ENCODE measurements around the gene PWWP2B.
"Not testable (repeated sequence)": the region's sequence is repeated elsewhere in the genome, so short reads cannot be mapped to it uniquely, and the experiment has no call there.

The PWWP2B gene

DNA sequence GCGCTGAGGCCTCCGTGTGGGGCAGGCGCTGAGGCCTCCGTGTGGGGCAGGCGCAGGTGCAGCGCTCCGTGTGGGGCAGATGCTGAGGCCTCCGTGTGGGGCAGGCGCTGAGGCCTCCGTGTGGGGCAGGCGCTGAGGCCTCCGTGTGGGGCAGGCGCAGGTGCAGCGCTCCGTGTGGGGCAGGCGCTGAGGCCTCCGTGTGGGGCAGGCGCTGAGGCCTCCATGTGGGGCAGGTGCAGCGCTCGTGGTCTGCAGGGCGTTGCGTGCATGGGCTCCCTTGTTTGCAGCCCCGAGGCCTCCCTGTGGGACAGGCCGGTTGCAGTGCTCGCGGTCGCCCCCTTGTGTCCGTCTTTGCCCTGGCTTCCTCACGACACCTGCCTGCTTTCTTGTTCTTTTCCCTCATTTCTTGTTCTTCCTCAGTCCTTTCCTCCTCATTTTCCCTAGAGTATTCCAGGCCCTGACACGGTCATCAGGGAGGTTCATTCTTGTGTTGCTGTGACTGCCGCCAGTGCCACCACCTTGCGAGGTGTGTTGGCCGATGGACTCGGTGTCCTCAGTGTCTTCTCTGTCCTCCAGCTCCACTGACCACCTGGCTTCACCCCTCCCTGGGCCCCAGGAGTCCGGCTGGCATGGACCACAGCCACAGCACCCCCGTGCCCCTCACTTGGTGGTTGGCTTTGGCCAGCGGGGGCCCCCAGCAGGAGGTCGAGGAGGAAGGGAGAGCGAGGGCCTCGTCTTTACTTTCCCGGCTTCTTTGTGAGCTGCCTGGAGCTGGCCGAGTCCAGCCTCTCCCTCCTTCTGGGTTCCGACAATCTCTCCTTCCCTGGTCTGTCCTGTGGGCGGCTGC, 44.3 kb upstream of the PWWP2B start:
- H3K27ac ChIP-seq (ENCODE audit: low read depth, low read length, poor library complexity, severe bottlenecking); H2AFZ ChIP-seq (ENCODE audit: low read length); H4K20me1 ChIP-seq (ENCODE audit: insufficient read depth, low read length); H3F3A ChIP-seq (ENCODE audit: insufficient read depth, low read length); H3K4me2 ChIP-seq (ENCODE audit: low read length); H3K4me1 ChIP-seq (ENCODE audit: insufficient read depth, low read length, severe bottlenecking); H3K79me2 ChIP-seq (ENCODE audit: insufficient read depth, low read length); H3K9me2 ChIP-seq (ENCODE audit: low read depth, low read length); H3K4me3 ChIP-seq (ENCODE audit: low read depth, low read length, poor library complexity, severe bottlenecking); H3K9me3 ChIP-seq (ENCODE audit: low read length); H3K27me3 ChIP-seq (ENCODE audit: insufficient read depth, low read length); H3K36me3 ChIP-seq (ENCODE audit: insufficient read depth, low read length); H3K9ac ChIP-seq (ENCODE audit: low read length): not testable (repeated sequence)
- TF ChIP-seq, protein P1, sequence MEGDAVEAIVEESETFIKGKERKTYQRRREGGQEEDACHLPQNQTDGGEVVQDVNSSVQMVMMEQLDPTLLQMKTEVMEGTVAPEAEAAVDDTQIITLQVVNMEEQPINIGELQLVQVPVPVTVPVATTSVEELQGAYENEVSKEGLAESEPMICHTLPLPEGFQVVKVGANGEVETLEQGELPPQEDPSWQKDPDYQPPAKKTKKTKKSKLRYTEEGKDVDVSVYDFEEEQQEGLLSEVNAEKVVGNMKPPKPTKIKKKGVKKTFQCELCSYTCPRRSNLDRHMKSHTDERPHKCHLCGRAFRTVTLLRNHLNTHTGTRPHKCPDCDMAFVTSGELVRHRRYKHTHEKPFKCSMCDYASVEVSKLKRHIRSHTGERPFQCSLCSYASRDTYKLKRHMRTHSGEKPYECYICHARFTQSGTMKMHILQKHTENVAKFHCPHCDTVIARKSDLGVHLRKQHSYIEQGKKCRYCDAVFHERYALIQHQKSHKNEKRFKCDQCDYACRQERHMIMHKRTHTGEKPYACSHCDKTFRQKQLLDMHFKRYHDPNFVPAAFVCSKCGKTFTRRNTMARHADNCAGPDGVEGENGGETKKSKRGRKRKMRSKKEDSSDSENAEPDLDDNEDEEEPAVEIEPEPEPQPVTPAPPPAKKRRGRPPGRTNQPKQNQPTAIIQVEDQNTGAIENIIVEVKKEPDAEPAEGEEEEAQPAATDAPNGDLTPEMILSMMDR (IDR thresholded peaks at IDR 0.05; ENCODE audit: low read length) = peak; percentile 60

DNA sequence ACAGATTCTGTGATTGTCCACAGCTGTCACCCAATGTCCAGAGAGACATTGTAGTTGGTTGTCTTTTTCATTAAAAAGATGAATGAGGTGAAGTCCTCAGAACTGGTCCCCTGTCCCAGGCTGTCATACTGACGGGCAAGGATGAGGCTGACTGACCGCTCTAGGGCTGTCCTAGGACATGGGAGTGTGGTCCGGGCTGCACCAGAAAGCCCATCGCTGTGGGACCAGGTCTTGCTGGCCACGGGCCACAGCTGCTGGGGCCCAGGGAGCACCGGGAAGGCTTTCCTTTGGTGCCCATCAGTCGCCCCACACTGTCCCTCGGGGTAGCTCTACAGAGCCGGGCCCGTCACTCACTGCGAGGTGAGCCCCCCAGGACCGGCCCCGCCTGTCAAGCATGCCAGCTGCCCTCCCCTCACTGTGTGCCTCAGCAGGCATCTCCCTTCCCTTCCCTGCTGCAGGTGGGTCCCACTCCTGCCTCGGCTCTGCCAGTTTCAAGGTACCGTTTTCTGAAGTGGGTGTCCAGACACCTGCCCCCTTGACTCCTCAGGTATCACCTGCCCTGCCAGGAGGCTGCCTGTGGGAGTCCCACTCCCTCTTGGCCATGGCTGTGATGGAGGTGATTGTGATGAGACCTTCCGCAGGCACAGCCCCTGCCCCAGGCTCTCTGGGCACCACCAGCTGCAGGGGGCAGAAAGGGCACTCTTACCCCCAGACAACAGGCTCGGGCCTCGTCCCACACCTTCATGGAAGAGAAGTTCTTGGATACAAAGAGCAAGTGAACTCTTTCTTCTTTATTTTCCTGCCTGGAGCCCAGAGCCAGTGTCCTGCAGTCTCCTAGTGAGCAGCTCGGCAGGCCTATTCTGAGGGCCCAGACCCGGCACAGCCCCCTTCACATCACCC, 43.3 kb upstream of the PWWP2B start:
- Histone ChIP-seq H3K4me3 (ENCODE audit: low read depth, low read length, poor library complexity, severe bottlenecking) (no peak overlapping the region), H3K9me2 (ENCODE audit: low read depth, low read length) (no peaks in the 10 kb centered on the region), H3K27ac (ENCODE audit: low read depth, low read length, poor library complexity, severe bottlenecking) (no peak overlapping the region), H3F3A (ENCODE audit: insufficient read depth, low read length) (no peaks in the 10 kb centered on the region), H3K9ac (ENCODE audit: low read length) (no peak overlapping the region), H3K4me1 (ENCODE audit: insufficient read depth, low read length, severe bottlenecking) (no peaks in the 10 kb centered on the region), H3K4me2 (ENCODE audit: low read length) (no peak overlapping the region), H4K20me1 (ENCODE audit: insufficient read depth, low read length) (no peaks in the 10 kb centered on the region), H3K27me3 (ENCODE audit: insufficient read depth, low read length) (no peaks in the 10 kb centered on the region), H2AFZ (ENCODE audit: low read length) (no peak overlapping the region), H3K9me3 (ENCODE audit: low read length) (no peaks in the 10 kb centered on the region), H3K79me2 (ENCODE audit: insufficient read depth, low read length) (no peaks in the 10 kb centered on the region), H3K36me3 (ENCODE audit: insufficient read depth, low read length) (no peaks in the 10 kb centered on the region)
- TF ChIP-seq EZH2 (IDR thresholded peaks at IDR 0.05; ENCODE audit: borderline replicate concordance, low read length) = no peak
- TF ChIP-seq, protein P1 (IDR thresholded peaks at IDR 0.05; ENCODE audit: low read length) = no peak

DNA sequence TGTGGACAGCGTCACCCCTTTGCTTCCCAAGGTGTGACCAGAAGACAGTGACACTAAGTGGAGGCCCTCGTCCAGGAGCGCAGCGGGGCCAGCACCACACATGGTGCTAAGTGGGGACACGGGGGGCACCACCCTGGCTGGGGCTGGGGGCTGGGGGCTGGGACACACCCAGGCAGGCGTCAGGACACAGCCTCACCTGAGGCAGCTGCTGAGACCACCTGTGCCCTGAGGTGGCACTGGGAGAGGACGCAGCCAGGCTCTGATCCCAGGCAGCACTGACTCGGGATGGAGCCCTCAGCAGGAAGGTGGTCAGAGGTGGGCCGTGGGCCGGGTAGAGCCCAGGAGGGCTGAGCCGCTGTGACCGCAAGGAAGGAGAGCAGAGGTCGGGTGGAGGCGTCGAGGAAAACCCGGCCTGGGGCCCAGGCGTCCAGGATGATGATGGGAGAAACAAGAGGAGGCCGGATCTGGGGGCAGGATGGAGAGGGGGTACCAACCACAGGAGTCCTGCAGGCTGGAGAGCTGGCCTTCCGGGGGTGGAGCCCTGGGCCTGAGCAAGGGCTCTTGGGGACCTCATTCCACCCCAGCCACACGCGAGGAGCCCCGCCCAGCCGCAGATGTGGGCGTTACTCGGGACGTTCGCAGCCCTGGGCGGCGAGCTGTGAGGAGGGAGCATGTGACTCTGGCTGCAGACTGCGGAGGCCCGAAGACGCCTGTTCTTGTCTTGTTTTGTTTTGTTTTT, 42.5 kb upstream of the PWWP2B start:
- H3K27ac ChIP-seq (ENCODE audit: low read depth, low read length, poor library complexity, severe bottlenecking) = no peak overlapping the region
- H3K4me1 ChIP-seq (ENCODE audit: insufficient read depth, low read length, severe bottlenecking) = no peaks in the 10 kb centered on the region
- no peak overlapping the region for H3K4me3 ChIP-seq (ENCODE audit: low read depth, low read length, poor library complexity, severe bottlenecking)
- no peak overlapping the region for H3K4me2 ChIP-seq (ENCODE audit: low read length)
- TF ChIP-seq, protein P1 (IDR thresholded peaks at IDR 0.05; ENCODE audit: low read length) = no peak
- no peak for TF ChIP-seq EZH2 (IDR thresholded peaks at IDR 0.05; ENCODE audit: borderline replicate concordance, low read length)
- no peaks in the 10 kb centered on the region for H3K36me3 ChIP-seq (ENCODE audit: insufficient read depth, low read length)
- H3K9ac ChIP-seq (ENCODE audit: low read length) = no peak overlapping the region
- H4K20me1 ChIP-seq (ENCODE audit: insufficient read depth, low read length) = no peaks in the 10 kb centered on the region
- no peaks in the 10 kb centered on the region for H3K9me2 ChIP-seq (ENCODE audit: low read depth, low read length)
- H3K27me3 ChIP-seq (ENCODE audit: insufficient read depth, low read length) = no peaks in the 10 kb centered on the region
- no peaks in the 10 kb centered on the region for H3K79me2 ChIP-seq (ENCODE audit: insufficient read depth, low read length)
- H3K9me3 ChIP-seq (ENCODE audit: low read length) = no peaks in the 10 kb centered on the region
- H3F3A ChIP-seq (ENCODE audit: insufficient read depth, low read length) = no peaks in the 10 kb centered on the region
- H2AFZ ChIP-seq (ENCODE audit: low read length) = no peak overlapping the region

All from OCI-LY1 (cell line).